ENCODE data around the gene CLIP4.

CLIP4 gene

GRCh38 chr2:29175338-29175737 is 60.1 kb downstream of the CLIP4 start:
- Histone ChIP-seq H3K36me3 (ENCODE audit: control insufficient read depth, insufficient read depth, low read length) (no peaks in the 10 kb centered on the region), H3K4me1 (ENCODE audit: control insufficient read depth, insufficient read depth, low read length) (no peaks in the 10 kb centered on the region), H3K9me3 (ENCODE audit: control insufficient read depth, insufficient read depth, low read length) (no peaks in the 10 kb centered on the region), H3K27me3 (ENCODE audit: control insufficient read depth, insufficient read depth, low read length) (peaks cover 25% of the 10 kb centered on the region), H3K9ac (ENCODE audit: low read depth, low read length) (no peak overlapping the region), H3K4me3 (ENCODE audit: low read depth, low read length) (no peak overlapping the region)

GRCh38 chr2:29182334-29182733 is 67.1 kb downstream of the CLIP4 start:
- no peaks in the 10 kb centered on the region for H3K4me1 ChIP-seq (ENCODE audit: control insufficient read depth, insufficient read depth, low read length)
- H3K36me3 ChIP-seq (ENCODE audit: control insufficient read depth, insufficient read depth, low read length) = no peaks in the 10 kb centered on the region
- no peak overlapping the region for H3K9ac ChIP-seq (ENCODE audit: low read depth, low read length)
- H3K27me3 ChIP-seq (ENCODE audit: control insufficient read depth, insufficient read depth, low read length) = peaks cover 2% of the 10 kb centered on the region
- H3K9me3 ChIP-seq (ENCODE audit: control insufficient read depth, insufficient read depth, low read length) = no peaks in the 10 kb centered on the region
- H3K4me3 ChIP-seq (ENCODE audit: low read depth, low read length) = no peak overlapping the region

DNA sequence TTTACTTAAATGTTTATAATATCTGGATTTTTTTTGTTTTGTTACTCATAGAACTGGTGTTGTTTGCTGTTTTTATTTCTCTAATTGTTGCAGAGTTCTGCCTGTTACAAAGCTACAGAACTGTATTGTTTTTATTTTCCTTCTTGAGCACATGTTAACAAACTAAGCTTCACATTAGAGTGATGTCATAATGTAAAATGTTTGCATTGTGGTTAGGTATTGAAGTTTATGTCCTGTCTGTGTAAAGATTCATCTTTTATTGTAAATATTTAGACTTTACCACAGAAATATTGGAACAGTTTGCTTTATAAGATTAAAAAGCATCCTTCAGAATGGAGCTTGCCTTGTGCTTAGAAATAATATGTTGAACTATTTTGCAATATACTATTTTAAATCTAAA is 67.7 kb downstream of the CLIP4 start:
- H3K9ac ChIP-seq (ENCODE audit: low read depth, low read length) = no peak overlapping the region
- H3K4me3 ChIP-seq (ENCODE audit: low read depth, low read length) = no peak overlapping the region
- no peaks in the 10 kb centered on the region for H3K4me1 ChIP-seq (ENCODE audit: control insufficient read depth, insufficient read depth, low read length)
- no peaks in the 10 kb centered on the region for H3K9me3 ChIP-seq (ENCODE audit: control insufficient read depth, insufficient read depth, low read length)
- no peaks in the 10 kb centered on the region for H3K36me3 ChIP-seq (ENCODE audit: control insufficient read depth, insufficient read depth, low read length)
- H3K27me3 ChIP-seq (ENCODE audit: control insufficient read depth, insufficient read depth, low read length) = peaks cover 2% of the 10 kb centered on the region

GRCh38 chr2:29184531-29184930 is 69.3 kb downstream of the CLIP4 start:
- H3K36me3 ChIP-seq (ENCODE audit: control insufficient read depth, insufficient read depth, low read length) = no peaks in the 10 kb centered on the region
- no peaks in the 10 kb centered on the region for H3K4me1 ChIP-seq (ENCODE audit: control insufficient read depth, insufficient read depth, low read length)
- H3K27me3 ChIP-seq (ENCODE audit: control insufficient read depth, insufficient read depth, low read length) = no peaks in the 10 kb centered on the region
- H3K9ac ChIP-seq (ENCODE audit: low read depth, low read length) = no peak overlapping the region
- H3K4me3 ChIP-seq (ENCODE audit: low read depth, low read length) = no peak overlapping the region
- no peaks in the 10 kb centered on the region for H3K9me3 ChIP-seq (ENCODE audit: control insufficient read depth, insufficient read depth, low read length)

- no peak overlapping the region for H3K9ac ChIP-seq (ENCODE audit: low read depth, low read length)
- H3K27me3 ChIP-seq (ENCODE audit: control insufficient read depth, insufficient read depth, low read length) = no peaks in the 10 kb centered on the region
- no peaks in the 10 kb centered on the region for H3K4me1 ChIP-seq (ENCODE audit: control insufficient read depth, insufficient read depth, low read length)
- no peaks in the 10 kb centered on the region for H3K36me3 ChIP-seq (ENCODE audit: control insufficient read depth, insufficient read depth, low read length)
- H3K4me3 ChIP-seq (ENCODE audit: low read depth, low read length) = no peak overlapping the region
- H3K9me3 ChIP-seq (ENCODE audit: control insufficient read depth, insufficient read depth, low read length) = no peaks in the 10 kb centered on the region
These were observed 71.6 kb downstream of the CLIP4 start for GRCh38 chr2:29186817-29187216.

- Histone ChIP-seq H3K27me3 (ENCODE audit: control insufficient read depth, insufficient read depth, low read length) (no peaks in the 10 kb centered on the region), H3K4me1 (ENCODE audit: control insufficient read depth, insufficient read depth, low read length) (no peaks in the 10 kb centered on the region), H3K4me3 (ENCODE audit: low read depth, low read length) (no peak overlapping the region), H3K9ac (ENCODE audit: low read depth, low read length) (no peak overlapping the region), H3K9me3 (ENCODE audit: control insufficient read depth, insufficient read depth, low read length) (no peaks in the 10 kb centered on the region), H3K36me3 (ENCODE audit: control insufficient read depth, insufficient read depth, low read length) (no peaks in the 10 kb centered on the region)
These were observed 72.7 kb downstream of the CLIP4 start for GRCh38 chr2:29187926-29188325.

- Histone ChIP-seq H3K4me1 (ENCODE audit: control insufficient read depth, insufficient read depth, low read length) (no peaks in the 10 kb centered on the region), H3K9ac (ENCODE audit: low read depth, low read length) (no peak overlapping the region), H3K27me3 (ENCODE audit: control insufficient read depth, insufficient read depth, low read length) (no peaks in the 10 kb centered on the region), H3K9me3 (ENCODE audit: control insufficient read depth, insufficient read depth, low read length) (no peaks in the 10 kb centered on the region), H3K36me3 (ENCODE audit: control insufficient read depth, insufficient read depth, low read length) (no peaks in the 10 kb centered on the region), H3K4me3 (ENCODE audit: low read depth, low read length) (no peak overlapping the region)
These were observed 73.8 kb downstream of the CLIP4 start for GRCh38 chr2:29189052-29189451.

DNA sequence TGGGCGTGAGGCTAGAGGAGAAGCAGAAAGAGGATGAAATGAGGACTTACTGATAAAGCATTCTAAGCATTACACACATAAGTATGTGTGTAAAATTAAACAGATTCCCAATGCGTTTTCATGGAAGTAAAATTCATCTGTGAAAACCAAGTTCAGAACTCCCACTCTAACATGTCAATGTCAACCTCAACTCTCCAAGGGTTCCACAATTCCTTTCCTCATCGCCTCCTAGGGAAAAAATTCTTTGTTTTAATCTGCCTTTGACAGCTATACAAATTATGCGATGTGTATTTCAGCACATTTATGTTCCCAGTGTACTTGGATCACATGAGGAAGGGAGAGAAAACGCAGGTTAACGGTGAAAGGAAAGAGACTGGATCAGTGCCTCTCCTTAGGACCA is 76.6 kb downstream of the CLIP4 start:
- no peaks in the 10 kb centered on the region for H3K36me3 ChIP-seq (ENCODE audit: control insufficient read depth, insufficient read depth, low read length)
- no peaks in the 10 kb centered on the region for H3K27me3 ChIP-seq (ENCODE audit: control insufficient read depth, insufficient read depth, low read length)
- no peaks in the 10 kb centered on the region for H3K9me3 ChIP-seq (ENCODE audit: control insufficient read depth, insufficient read depth, low read length)
- H3K4me1 ChIP-seq (ENCODE audit: control insufficient read depth, insufficient read depth, low read length) = no peaks in the 10 kb centered on the region
- H3K4me3 ChIP-seq (ENCODE audit: low read depth, low read length) = no peak overlapping the region
- H3K9ac ChIP-seq (ENCODE audit: low read depth, low read length) = no peak overlapping the region

DNA sequence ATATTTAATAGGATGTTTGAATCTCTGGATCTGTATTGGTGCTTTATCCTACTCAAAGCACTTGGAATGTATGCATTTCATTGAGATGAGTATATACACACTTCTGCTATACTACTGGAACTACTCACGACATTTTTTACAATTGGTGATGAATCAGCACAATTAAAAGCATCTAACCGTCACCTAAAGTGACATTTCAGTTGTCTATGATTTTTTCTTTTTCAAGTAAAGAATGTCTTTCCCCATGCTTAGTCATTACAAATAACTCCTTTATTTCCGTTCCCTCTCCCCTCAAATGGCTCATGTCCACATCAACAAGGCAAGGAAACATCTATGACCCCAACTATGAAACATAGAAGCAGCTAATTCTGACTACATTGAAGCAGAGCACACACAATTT is 77.3 kb downstream of the CLIP4 start:
- Histone ChIP-seq H3K4me3 (ENCODE audit: low read depth, low read length) (no peak overlapping the region), H3K36me3 (ENCODE audit: control insufficient read depth, insufficient read depth, low read length) (no peaks in the 10 kb centered on the region), H3K4me1 (ENCODE audit: control insufficient read depth, insufficient read depth, low read length) (no peaks in the 10 kb centered on the region), H3K9me3 (ENCODE audit: control insufficient read depth, insufficient read depth, low read length) (no peaks in the 10 kb centered on the region), H3K27me3 (ENCODE audit: control insufficient read depth, insufficient read depth, low read length) (no peaks in the 10 kb centered on the region), H3K9ac (ENCODE audit: low read depth, low read length) (no peak overlapping the region)

GRCh38 chr2:29193111-29193510 is 77.9 kb downstream of the CLIP4 start:
- Histone ChIP-seq H3K27me3 (ENCODE audit: control insufficient read depth, insufficient read depth, low read length) (no peaks in the 10 kb centered on the region), H3K4me1 (ENCODE audit: control insufficient read depth, insufficient read depth, low read length) (no peaks in the 10 kb centered on the region), H3K36me3 (ENCODE audit: control insufficient read depth, insufficient read depth, low read length) (no peaks in the 10 kb centered on the region), H3K9ac (ENCODE audit: low read depth, low read length) (no peak overlapping the region), H3K4me3 (ENCODE audit: low read depth, low read length) (no peak overlapping the region), H3K9me3 (ENCODE audit: control insufficient read depth, insufficient read depth, low read length) (no peaks in the 10 kb centered on the region)

- Histone ChIP-seq H3K9ac (ENCODE audit: low read depth, low read length) (no peak overlapping the region), H3K9me3 (ENCODE audit: control insufficient read depth, insufficient read depth, low read length) (no peaks in the 10 kb centered on the region), H3K4me3 (ENCODE audit: low read depth, low read length) (no peak overlapping the region), H3K27me3 (ENCODE audit: control insufficient read depth, insufficient read depth, low read length) (no peaks in the 10 kb centered on the region), H3K36me3 (ENCODE audit: control insufficient read depth, insufficient read depth, low read length) (no peaks in the 10 kb centered on the region), H3K4me1 (ENCODE audit: control insufficient read depth, insufficient read depth, low read length) (no peaks in the 10 kb centered on the region)
These were observed 78.5 kb downstream of the CLIP4 start for GRCh38 chr2:29193681-29194080.

- no peaks in the 10 kb centered on the region for H3K36me3 ChIP-seq (ENCODE audit: control insufficient read depth, insufficient read depth, low read length)
- H3K9me3 ChIP-seq (ENCODE audit: control insufficient read depth, insufficient read depth, low read length) = no peaks in the 10 kb centered on the region
- no peaks in the 10 kb centered on the region for H3K4me1 ChIP-seq (ENCODE audit: control insufficient read depth, insufficient read depth, low read length)
- no peak overlapping the region for H3K9ac ChIP-seq (ENCODE audit: low read depth, low read length)
- no peaks in the 10 kb centered on the region for H3K27me3 ChIP-seq (ENCODE audit: control insufficient read depth, insufficient read depth, low read length)
- H3K4me3 ChIP-seq (ENCODE audit: low read depth, low read length) = no peak overlapping the region
These were observed 80.6 kb downstream of the CLIP4 start for GRCh38 chr2:29195796-29196195.

All from iPS-15b (cell line).